AG09319 (cell line): ENCODE results near the gene MAMDC4.
"Not testable (repeated sequence)": the region's sequence is repeated elsewhere in the genome, so short reads cannot be mapped to it uniquely, and the experiment has no call there.

Experiments used
- DNase-seq: peaks from one replicate; pipeline ENCODE4 v3.0.0-alpha.2; 2010; ENCODE audit warnings: low read depth; ENCODE audit errors: extremely low read depth
- CTCF ChIP-seq: IDR thresholded peaks from 2 replicates; pipeline ENCODE4 v1.5.1; 2011; ENCODE audit warnings: low read depth, mild to moderate bottlenecking, inconsistent platforms, low read length, moderate library complexity

The MAMDC4 gene

GRCh38 chr9:136843801-136844740 lies 8.1 kb upstream of the MAMDC4 start:
- peak; percentile 39 for TF ChIP-seq CTCF
- not testable (repeated sequence) for DNase-seq

DNA sequence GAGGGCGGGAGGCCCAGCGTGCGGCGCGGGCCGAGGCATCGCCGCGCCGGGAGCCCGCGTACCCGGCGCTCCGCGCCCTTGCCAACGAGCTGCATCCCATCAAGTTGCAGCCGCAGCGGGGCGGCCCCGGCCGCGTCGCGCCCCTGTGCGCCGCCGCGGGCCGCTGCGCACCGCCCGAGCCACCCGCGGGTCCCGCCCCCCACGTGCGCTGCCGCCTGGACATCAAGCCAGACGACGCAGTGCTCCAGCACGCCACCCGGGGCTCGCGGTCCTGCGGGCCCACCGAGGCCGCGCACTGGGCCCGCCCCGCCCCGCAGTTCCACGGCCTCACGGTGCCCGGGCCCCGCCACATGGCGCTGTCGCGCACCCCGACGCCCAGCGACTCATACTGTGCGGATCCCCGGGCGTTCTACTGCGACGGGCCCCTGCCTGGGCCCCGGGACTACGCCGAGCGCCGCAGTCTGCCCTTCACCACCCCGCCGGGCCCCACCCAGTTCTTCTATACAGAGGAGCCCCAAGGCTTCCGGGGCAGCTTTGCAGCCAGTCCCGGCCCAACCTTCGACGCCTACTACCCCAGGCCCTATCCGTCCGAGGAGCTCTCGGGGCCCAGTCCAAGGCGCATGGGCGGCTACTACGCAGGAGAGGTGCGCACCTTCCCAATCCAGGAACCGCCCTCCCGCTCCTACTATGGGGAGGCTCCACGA lies 7.2 kb upstream of the MAMDC4 start:
- no peak for DNase-seq
- TF ChIP-seq CTCF = no peak

GRCh38 chr9:136845465-136846260 lies 6.5 kb upstream of the MAMDC4 start:
- DNase-seq = no peak
- no peak for TF ChIP-seq CTCF

- TF ChIP-seq CTCF = no peak
- no peak for DNase-seq
Measured at GRCh38 chr9:136846376-136847087, 5.6 kb upstream of the MAMDC4 start.

DNA sequence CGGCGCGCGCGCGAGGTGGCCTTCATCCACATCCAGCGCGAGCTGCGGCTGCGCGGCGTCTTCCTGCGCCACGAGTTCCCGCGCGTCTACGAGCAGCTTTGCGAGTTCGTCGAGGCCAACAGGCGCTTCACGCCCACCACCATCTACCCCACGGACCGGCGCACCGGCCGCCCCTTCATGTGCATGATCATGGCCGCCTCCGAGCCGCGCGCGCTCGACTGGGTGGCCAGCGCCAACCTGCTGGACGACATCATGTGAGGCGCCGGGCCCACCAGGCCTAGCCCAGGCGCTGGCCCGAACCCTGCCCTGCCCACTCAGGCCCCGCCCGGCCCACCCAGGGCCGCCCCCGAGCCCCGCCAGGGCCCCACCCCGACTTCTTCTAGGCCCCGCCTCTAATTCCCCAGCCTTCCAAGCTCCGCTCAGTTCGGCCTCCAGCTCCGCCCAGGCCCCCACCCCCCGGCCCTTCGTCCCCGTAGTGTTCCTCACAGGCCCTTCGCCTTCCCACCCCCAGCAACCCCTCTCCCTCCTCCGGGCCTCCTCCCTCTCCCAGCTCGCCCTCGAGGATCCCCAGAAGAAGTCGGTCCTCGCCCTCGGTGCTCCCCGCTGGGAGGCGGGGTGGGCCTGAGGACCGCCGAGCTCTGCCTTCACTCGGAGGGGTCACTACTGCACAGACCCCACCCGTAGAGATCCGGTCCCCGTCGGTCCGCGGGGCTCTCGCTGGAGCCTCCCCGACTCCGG lies 4.9 kb upstream of the MAMDC4 start:
- DNase-seq = peak; percentile 38
- no peak for TF ChIP-seq CTCF

DNA sequence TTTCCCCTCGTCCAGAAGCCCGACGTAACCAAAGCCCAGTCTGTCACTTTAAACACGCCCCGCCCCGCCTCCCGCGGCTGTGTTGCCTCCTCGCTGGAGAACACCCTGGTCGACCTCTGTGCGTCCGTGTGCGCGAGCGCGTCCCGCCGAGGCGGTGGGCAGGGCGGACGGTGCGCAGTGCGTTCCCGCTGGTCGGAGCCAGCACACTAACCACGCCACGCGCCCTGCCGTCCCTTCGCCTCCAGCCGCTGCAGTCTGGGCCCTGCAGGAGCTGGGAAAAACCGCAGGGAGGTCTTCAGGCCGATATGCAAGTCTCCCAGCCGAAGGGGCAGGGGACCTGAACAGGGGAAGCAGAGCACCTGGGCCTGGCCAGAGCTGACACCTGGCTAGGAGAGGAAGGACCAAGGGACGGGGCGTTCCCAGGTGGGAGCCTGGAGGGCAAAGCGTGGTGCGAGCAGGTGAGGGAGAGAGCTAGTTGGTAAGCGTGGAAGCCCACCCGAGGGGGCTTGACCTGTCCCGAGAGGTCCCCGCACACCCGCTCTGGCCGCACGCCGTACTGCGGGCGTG lies 4.2 kb upstream of the MAMDC4 start:
- peak; percentile 46 for DNase-seq
- no peak for TF ChIP-seq CTCF
